HG02588 (cell line): Measurements from ENCODE around the gene CHD2.
"Not testable (repeated sequence)": the region's sequence is repeated elsewhere in the genome, so short reads cannot be mapped to it uniquely, and the experiment has no call there.

Source experiments
- ATAC-seq: cut with Tn5 transposase; IDR thresholded peaks from one replicate; pipeline ENCODE4 v1.9.1; 2021; ENCODE audit warnings: mild to moderate bottlenecking, moderate library complexity; ENCODE audit not compliant: unreplicated experiment

Gene CHD2

DNA sequence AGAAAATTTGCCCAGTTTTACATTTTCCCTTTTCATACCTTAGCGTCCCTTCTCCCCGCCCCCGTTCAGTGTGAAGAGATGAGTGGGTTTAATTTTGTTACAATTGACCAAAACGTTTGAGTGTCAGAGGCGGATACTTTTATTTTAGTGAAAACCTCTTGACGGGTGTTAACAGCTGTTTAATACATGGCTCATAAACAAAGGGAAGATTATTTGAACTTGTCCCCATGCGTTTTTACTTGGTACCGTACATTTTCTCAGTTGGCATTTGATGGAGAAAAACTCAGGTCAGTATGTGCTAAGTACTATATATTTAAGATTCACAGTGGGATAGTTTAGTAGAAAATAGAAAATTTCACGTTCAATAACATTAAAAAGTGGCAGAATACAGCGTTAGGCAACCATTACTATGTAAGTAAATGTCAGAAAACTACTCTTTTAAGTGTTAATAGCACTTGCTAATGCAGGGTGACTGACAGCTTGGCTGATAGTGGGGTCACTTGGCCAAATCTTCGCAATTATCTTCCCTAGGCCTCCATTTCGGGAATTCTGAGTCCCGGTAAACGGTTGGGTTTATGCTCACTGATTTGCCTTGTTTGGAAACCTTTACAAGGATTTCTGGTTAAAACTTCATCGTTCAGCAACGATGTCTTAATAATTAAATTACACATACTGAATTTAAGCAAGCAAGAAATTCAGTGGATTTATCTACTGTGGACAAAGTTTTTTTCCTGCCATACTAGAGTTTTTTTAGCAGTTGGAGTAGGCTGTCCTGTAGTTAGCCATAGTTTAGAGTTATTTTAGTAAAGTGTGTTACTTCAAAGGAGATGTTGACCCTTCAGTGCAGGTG lies 4.8 kb downstream of the CHD2 start:
- ATAC-seq: no peak

DNA sequence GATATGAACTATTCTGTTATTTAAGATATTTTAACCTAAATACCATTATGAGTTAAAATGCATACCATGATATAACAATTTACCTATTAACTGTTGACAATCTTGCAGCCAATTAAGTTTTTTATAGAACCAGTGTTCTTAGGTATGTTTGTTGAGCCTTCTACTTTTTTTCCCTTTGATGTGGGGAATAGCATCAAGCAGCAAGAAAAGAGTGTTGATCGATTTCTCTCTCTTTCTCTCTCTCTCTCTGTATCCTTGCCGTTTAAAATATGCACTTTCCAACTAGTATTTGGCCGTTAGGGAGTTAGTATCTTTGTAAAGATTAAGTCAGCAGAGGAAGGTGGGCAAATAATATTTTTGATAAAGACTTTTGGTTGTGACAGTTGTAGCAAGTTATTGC lies 5.9 kb downstream of the CHD2 start:
- no peak for ATAC-seq

DNA sequence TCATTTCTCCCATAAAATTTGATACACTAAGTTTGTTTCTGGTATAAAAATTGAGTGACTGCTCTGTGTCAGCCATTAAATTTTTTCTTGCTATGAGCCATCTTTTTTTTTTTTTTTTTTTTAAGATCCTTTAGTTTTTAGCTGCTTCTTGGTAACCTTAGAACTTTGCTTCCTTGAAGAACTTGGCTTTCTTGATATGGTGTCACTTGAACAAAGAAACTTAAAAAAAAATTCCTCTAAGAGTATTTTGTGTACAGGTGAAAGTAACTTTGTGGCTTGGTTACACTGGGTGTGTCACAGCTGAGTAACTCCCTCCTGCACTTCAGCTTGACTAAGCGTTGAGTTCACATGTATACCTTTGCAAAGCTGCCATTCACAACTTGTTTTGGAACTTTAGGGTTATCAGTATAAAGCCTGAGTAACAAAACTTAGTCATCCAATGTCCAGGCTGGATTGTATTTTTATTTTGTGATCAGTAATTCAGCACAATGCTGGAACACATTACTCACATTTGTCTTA lies 6.5 kb downstream of the CHD2 start:
- peak; percentile 28 for ATAC-seq

DNA sequence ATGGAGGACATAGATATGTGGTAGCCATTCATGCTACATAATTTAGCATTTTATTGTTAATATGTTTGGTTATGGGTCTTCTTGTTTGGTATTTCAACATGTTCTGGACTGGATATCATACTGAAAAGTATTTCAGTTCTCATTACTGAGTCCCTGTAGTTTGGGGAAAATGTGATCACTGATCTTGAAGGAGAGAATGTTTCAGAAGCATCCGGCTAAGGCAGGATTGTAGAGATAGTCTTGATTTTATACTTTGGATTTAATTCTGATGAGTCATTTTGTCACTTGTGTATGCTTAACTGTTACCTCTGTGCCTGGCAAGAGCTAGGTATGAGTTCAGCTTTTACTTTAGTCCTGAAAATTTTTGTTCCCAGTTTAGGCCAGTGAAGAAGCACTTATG lies 7.1 kb downstream of the CHD2 start:
- no peak for ATAC-seq

DNA sequence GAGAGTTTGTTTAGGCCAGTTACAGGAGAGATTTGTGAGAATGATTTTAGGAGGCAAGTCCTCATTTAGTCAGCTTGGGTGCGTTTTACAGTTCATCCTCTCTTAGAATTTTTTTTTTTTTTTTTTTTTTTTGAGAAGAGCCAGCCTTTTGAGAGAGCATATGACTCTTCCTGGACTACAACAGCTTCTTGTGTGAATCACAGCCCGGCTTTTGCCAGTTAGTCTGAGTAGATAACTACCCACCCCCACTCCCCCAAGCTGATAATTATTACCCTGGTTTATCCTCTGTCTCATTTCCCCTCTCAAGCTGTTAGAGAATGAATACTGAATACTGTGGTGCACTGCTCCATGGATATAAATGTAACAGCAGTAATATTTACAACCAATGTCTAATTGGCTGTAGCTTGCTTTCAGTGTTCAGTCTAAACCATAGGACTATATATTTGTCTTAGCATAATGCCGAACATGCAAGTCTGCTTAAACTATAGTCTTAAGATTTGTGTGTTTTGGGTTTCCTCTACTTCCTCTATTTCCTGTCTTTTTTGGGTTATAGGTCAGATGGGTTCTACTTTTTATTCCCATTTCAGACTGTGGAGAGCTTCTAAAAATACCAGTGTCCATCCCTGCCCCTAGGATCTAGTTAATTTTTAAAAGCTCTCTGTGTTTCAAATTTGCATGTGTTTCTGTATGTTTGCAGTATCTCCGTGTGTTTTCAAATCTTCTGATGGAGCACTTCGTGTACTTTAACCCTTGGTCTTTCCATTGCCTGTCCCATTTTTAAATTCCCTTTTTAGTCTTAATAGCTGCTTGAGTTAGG lies 8.0 kb downstream of the CHD2 start:
- no peak for ATAC-seq

DNA sequence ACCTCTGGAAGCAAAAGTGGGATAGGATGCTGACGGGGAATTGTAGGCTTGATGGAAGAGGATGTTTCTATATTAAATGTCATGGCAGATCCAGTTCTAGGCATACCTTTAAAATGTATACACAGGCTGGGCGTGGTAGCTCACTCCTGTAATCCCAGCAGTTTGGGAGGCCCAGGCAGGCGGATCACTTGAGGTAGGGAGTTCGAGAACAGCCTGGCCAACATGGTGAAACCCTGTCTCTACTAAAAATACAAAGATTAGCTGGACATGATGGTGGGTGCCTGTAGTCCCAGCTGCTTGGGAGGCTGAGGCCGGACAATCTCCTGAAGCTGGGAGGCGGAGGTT lies 8.6 kb downstream of the CHD2 start:
- no peak for ATAC-seq

DNA sequence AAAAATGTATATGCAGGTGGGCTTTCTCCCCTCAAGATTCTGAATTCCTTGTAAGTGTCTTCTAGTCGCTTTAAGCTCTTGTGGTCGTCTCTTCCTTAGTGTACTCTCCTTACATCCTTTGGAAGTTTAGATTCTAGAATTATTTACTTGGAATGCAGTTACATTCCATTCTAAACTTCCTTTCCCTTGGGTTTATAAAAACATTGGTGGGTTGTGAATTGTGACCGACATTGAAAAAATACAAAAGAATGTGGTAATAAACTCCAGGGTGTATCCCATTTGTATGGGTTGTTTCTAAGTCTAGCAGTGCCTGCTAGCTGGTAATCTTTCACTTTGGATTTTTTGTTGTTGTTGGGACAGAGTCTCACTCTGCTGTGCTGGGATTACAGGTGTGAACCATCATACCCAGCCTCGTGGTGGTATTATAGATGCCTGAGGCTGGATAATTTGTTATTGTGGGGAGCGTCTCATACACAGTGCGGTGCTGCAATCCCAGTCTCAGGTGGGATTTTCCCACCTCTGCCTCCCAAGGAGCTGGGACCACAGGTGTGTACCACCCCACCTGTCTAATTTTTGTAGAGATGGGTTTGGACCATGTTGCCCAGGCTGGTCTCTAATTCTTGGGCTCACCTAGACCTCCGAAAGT lies 9.1 kb downstream of the CHD2 start:
- no peak for ATAC-seq

DNA sequence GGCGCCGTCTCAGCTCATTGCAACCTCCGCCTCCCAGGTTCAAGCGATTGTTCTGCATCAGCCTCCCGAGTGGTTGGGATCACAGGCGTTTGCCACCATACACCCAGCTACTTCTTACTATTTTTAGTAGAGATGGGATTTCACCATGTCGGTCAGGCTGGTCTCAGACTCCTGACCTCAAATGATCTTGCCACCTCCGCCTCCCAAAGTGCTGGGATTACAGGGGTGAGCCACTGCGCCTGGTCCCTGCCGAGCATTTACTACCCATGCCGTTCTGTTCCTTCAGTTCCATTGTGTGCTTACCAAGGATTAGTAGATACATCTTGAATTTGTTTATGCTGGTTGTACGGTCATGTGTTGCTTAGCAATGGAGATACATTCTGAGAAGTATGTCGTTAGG lies 10.3 kb downstream of the CHD2 start:
- ATAC-seq: no peak

DNA sequence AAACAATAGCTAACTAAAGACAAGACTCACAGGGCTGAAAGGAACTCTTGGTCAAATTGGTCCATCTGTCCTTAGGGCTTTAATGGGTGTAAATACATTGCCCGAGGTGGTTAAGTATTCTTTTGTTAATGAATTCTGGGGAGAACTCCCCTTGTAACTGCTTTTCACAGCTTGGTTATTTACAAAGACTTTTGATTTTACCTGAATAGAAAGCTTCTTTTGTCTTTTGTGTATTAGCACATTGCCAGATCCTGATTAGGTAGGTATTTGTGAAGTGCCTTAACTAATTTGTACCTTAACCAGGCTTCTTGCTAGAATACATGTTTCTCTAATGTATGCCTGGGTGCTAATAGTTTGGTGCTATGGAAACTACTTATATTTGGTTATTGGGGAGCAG lies 14.0 kb downstream of the CHD2 start:
- ATAC-seq: no peak

DNA sequence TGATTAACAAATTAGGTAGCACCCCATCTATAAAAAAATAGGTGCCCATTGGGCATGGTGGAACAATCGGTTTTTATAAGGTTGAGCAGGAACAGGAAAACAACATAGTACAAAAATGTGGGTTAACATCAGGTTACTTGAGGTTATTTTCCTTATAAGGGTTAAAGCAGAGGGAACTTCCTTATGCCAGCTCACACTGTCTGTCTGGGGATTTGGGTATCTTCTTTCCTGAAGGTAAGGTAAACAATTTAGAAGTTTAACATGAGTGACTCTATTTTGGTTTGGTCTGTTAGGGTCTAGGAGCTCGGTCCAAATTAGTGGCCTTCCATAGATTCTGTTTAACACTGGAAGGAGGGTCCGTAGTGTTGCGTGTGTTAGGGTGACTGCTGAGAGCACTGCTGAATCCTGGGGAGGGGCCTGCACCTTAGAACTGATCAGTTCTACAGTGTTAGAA lies 14.7 kb downstream of the CHD2 start:
- ATAC-seq: no peak

DNA sequence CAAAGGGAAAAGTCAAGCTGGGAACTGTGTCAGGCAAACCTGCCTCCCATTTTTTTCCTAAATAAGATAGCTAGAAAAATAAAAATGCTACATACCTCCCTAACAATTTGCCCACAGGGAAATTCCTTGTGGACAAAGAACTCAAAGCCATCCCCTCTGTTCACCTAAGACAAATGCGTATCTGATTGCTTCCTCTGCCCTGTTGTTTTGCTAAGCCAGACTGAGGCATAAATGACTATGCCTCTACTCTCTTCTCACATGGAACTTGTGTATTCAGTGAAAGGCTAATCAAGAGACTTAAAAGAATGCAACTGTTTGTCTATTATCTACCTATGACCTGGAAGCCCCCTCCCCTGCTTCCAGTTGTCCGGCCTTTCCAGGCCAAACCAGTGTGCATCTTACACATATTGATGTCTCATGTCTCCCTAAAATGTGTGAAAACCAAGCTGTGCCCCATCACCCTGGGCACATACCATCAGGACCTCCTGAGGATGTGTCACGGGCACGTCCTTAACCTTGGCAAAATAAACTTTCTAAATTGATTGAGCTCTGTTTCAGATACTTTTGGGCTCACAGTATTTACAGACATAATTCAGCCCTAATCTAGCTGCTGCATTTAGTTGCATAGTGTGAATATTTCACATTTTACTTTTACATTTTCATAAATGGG lies 15.8 kb downstream of the CHD2 start:
- no peak for ATAC-seq

DNA sequence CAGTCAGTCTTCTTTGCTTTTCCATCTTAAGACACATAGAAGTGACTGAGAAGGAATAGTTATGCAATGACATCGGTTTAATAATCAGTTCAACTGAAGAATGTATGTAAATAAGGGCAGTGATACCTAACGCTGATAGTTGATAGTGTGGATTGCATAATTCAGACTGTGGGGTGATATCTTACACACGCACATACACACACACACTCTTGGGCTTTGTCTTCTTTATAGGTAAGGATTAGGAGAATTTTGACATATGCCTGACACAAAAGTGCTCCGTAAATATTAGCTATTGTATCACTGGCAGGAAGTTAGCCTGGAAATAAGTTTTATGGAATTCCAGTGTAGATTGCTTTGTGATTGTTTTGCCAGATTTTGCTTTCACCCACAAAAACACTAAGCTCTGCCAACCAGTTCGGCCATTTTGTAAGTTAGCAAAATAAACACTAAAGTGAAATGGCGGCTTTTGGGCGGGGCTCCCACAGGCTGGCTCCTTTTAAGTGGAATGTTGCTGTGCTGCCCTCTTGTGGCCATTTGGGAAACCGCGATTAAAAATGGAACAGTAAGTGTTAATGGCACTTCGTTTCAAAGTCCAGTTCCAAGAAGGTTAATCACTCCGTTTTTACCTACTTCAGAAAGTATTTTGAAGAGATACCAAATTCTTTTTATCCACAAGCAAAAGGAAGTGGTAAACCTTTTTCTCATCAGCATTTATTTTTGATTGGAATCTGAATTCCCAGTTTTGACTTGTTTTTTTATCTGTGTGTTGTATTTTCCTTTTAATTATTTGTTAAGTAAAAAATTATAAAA lies 17.7 kb downstream of the CHD2 start:
- ATAC-seq: no peak

DNA sequence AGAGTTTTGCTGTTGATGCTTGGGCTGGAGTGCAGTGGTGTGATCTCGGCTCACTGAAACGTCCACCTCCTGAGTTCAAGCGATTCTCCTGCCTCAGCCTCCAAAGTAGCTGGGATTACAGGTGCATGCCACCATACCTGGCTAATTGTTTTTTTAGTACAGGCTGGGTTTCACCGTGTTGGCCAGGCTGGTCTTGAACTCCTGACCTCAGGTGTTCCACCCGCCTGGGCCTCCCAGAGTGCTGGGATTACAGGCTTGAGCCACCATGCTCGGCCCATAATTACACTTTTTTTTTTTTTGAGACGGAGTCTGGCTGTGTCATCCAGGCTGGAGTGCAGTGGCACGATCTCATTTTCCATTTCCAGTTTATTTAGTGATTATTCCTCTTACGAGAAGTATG lies 18.8 kb downstream of the CHD2 start:
- ATAC-seq: not testable (repeated sequence)

DNA sequence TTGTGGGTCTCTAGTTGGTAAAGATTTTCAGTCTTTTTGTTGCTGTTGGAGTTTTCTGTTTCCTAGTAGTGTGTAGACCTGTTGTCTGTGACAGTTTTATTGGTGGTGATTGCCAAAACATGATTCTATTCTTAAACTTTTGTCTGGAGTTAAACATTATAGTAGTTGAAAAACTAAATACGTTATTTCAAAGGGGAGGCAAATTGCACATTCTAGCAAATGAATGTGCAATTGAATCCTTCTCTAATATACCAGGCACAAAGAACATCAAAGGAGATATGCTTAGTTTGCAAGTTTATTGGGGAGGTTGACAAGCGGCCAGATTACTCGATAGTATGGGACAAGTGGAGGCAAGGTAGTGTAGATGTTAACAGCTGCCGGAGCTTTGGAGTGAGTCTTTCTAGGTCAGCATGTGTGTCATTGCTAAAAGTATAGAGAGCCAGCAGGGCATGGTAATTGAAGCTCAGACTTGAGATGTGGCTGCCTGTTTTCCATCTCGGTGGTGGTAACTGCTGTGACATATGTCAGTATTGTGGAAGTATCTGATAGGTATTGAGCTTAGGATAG lies 20.6 kb downstream of the CHD2 start:
- ATAC-seq: no peak

DNA sequence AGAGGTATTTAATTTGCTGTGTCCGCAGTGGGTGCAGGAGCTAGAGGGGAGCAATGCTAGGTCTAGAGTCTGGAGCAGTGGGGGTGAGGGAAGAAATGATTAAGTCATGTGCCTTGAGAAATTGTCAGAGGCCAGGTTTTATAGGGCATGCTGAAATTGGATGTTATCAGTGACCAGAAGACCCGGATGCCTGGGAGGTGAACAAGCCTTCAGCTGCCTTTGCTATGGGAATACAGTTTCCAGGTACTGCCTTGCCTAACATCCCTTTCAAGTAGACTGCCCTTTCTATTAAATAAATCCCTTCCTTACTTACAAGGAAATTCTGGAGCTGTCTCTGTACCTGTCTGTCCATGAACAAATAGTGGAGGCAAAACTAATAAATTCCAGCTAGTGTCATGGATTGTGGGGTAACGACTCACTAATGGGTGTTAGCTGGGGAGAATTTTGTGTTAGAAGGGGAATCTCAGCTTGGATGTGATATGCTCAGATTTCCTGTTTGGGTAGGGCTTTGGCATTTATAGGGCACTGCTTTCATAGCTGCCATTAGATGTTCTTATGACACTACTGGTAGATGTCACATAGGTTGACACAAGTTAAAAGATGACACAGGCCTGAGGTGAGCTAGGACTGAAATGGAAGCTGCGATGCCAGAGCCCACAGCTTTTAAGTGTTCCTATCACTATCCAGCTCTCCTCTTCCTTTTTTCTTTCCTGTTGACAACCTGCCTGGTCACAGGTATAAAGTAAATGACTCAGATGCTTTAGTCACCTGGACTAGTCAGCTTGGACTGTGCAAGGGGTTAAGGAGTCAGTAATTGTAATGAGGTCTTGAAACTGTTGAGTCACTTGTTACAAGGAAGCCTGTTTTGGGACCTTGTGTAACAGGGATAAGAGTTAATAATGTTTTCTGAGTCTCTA lies 21.3 kb downstream of the CHD2 start:
- ATAC-seq: no peak

DNA sequence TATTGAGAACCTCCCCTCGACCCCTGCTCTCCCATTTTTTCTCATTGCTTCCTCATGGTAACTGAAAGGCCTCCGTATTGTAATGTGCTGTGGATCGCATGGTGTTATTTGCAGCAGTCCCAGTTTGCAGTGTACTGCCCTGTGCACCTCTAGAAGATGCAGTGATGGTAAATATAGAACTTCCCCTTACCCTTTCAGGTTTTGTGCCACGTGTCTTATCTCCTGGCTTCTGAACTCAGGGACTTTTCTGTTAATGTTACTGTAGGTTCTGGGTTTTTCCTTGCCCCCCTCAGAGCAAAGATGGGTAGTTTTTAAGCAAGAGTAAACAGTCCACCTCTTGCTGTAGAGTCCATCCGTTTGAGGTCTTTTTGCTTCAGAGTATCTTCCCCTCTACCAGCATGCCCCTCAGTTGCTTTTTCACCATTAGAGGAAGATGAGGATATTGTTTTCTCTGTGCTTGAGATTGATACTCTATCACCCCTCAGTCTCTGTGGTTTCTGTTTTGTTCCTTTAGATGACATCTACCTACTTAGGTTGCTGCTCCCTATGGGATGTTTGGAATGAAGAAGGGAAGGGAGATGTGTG lies 22.4 kb downstream of the CHD2 start:
- peak; percentile 67 for ATAC-seq

DNA sequence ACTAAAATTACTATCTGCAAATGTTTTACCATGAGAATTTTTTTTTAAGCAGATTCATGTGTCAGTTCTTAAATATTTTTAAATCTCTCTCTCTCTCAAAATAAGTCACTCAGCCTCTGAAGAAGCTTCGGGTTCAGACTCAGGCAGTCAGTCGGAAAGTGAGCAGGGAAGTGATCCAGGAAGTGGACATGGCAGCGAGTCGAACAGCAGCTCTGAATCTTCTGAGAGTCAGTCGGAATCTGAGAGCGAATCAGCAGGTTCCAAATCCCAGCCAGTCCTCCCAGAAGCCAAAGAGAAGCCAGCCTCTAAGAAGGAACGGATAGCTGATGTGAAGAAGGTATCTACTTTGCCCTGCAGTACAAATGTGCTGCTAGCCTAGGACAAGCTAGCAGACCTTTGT lies 24.1 kb downstream of the CHD2 start:
- no peak for ATAC-seq

DNA sequence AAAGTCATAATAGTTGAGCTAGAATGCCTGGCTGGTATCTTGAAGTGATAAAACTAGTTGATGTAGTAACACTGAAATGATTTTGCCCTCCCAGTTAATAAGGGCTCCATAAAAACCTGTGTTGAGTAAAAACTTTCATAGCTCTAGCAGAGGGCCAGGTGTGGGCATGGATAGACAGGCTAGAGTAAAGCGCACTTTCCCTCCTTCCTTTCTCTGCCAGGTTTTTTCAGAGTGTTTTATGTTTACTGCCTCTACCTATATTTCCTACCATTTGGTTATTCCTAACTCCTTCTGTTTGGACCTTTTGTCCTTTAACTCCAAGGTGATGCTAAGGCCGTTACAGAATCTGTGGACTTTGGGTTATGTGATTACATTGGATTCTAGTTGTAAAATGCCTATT lies 25.3 kb downstream of the CHD2 start:
- no peak for ATAC-seq
